OCI-M2 (cell line): Measurements from ENCODE around the gene NELFB.

Experiments used
- DNase-seq: peaks from one replicate; lab custom pipeline; 2025; ENCODE audit not compliant: unreplicated experiment; lab: John Stamatoyannopoulos, UW

Gene NELFB

GRCh38 chr9:137313956-137314560 is 58.9 kb downstream of the NELFB start:
- no peak for DNase-seq

- no peak for DNase-seq
These were observed 59.7 kb downstream of the NELFB start for GRCh38 chr9:137314561-137315560.

- DNase-seq, result no peak
These were observed 60.5 kb downstream of the NELFB start for GRCh38 chr9:137315581-137316011.

GRCh38 chr9:137316012-137316981 is 61.2 kb downstream of the NELFB start:
- no peak for DNase-seq

GRCh38 chr9:137317021-137317717 is 62.0 kb downstream of the NELFB start:
- DNase-seq, result no peak

GRCh38 chr9:137317718-137318511 is 62.8 kb downstream of the NELFB start:
- DNase-seq, result no peak

GRCh38 chr9:137318602-137319001 is 63.5 kb downstream of the NELFB start:
- no peak for DNase-seq

GRCh38 chr9:137319011-137319738 is 64.0 kb downstream of the NELFB start:
- no peak for DNase-seq

GRCh38 chr9:137319739-137320551 is 64.8 kb downstream of the NELFB start:
- no peak for DNase-seq

GRCh38 chr9:137320555-137321384 is 65.6 kb downstream of the NELFB start:
- DNase-seq, result no peak

- DNase-seq, result no peak
These were observed 66.7 kb downstream of the NELFB start for GRCh38 chr9:137321726-137322361.
